Measurements from ENCODE around the gene ADCY2.

GRCh38 chr5:7678030-7678429 is 282.1 kb downstream of the ADCY2 start:
- TF ChIP-seq, protein P1, sequence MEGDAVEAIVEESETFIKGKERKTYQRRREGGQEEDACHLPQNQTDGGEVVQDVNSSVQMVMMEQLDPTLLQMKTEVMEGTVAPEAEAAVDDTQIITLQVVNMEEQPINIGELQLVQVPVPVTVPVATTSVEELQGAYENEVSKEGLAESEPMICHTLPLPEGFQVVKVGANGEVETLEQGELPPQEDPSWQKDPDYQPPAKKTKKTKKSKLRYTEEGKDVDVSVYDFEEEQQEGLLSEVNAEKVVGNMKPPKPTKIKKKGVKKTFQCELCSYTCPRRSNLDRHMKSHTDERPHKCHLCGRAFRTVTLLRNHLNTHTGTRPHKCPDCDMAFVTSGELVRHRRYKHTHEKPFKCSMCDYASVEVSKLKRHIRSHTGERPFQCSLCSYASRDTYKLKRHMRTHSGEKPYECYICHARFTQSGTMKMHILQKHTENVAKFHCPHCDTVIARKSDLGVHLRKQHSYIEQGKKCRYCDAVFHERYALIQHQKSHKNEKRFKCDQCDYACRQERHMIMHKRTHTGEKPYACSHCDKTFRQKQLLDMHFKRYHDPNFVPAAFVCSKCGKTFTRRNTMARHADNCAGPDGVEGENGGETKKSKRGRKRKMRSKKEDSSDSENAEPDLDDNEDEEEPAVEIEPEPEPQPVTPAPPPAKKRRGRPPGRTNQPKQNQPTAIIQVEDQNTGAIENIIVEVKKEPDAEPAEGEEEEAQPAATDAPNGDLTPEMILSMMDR (IDR thresholded peaks at IDR 0.05) = no peak
- TF ChIP-seq POLR2AphosphoS5 (IDR thresholded peaks at IDR 0.05) = no peak

Measured in stomach (tissue), 4 donors.